Measurements from ENCODE around the gene UPF3A.
"Not testable (repeated sequence)": the region's sequence is repeated elsewhere in the genome, so short reads cannot be mapped to it uniquely, and the experiment has no call there.

The UPF3A gene

DNA sequence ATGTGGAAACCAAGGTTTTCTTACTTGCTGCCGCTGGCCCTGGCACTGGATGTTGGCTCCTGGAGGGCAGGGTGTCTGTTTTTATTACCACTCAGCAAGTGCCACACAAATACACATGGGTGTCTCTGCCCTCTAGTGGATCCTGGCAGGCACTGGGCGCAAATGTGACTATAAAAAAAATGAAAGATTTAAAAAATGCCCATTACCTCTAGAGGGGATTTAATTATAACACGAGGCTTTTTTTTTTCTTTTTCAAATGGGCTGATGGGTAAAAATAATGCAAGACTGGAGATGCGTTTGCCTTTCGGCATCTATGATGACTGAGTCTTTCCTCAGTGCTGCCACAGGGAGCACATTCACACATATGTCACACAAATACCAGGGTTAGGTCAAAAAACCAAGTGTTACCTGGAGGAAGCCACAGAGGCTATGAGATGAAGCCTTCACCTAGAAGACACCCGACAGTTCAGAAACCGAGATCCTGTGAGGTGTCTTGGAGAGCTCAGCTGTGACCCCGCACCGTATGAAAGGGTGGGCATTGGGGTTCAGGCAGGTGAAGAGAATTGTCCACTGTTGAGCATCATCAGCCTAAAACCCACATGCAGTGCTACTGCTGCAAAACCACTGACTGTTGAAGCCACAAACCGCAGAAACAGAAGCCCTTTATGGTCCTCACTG is 58.6 kb downstream of the UPF3A start:
- no peak for DNase-seq

DNA sequence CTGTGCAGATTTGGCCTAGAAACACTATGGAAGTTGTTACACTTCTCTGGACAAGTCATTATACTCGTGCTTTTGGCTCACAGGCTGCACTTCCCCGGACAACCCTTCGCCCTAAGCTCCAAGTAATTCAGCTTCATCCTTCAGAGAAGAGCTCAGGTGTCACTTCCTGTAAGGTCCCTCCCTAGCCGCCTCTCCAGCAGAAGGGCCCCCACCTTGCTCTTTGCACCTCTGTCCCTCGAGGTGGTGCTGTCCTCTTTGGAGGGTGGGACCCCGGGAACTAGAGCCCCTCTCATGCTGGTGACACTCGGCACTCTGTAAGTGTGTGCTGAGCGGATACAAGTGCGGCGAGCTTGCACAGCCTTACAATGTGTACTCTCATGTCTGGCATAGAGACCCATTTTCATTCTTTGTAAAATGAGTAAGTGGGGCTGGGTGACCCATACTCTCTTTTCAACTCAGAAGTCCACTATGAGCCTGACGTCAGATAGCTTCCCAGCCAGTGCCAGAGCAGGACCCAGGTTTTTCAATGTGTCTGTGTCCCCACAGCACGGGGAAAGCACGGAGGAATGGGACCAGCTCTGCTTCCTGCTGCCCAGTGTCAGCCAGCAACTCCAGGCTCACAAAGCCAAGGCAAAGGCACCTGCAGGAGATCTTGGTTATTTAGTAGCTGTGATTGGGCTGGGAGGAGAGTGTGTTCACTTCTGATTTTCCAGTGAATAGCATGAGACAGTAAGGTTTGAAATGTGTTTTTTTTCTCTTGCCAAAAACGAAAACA is 59.8 kb downstream of the UPF3A start:
- DNase-seq: no peak

DNA sequence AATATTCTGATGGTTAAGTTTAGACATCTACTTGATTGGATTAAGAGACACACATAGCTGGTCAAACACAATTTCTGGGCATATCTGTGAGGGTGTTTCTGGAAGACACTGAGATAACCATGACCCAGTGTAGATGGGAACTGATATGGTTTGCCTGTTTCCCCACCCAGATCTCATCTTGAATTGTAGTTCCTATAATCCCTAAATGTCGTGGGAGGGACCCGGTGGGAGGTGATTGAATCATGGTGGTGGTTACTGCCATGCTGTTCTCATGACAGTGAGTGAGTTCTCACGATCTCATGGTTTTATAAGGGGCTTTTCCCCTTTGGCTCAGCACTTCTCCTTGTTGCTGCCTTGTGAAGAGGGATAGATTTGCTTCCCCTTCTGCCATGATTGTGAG is 65.9 kb downstream of the UPF3A start:
- not testable (repeated sequence) for DNase-seq

DNA sequence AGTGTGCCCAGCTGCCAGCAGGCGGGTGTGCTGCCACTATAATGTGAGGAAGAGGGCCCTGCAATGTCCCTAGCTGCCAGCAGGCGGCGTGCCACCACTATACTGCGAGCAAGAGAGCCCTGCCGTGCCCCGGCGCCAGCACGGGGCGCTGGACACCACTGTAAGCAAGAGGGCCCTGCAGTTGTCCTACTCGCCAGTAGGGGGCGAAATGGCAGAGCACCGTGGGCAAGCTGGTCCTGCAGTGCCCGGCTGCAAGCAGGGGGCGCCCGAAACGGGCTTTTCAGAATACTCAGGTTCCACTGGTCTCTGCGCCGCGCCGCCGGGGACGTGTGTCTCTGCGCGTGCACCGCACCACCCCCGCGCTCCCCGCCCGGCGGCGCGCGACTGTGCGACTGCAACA is 71.4 kb downstream of the UPF3A start:
- not testable (repeated sequence) for DNase-seq

DNA sequence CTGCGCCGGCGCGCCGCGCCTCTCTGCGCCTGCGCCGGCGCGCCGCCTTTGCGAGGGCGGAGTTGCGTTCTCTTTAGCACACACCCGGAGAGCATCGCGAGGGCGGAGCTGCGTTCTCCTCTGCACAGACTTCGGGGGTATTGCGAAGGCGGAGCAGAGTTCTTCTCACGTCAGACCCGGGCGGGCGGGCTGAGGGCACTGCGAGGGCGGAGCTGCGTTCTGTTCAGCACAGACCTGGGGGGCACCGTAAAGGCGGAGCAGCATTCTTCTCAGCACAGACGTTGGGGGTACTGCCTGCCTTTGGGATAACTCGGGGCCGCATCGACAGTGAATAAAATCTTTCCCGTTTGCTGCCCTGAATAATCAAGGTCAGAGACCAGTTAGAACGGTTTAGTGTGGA is 72.0 kb downstream of the UPF3A start:
- DNase-seq: not testable (repeated sequence)

All from 8988T (cell line).